B cell (primary cell): ENCODE results near the gene CALD1. TPM values are rescaled to one million over a fixed set of nuclear protein-coding genes. Genes with fewer than 3 reads are reported as not detected.

Source experiments
- ATAC-seq: fragments of 200-7000 bp; cut with Tn5 transposase; one replicate; pipeline ENCODE4 v1.10.0; 2021; ENCODE audit warnings: low read depth, mild to moderate bottlenecking, moderate number of reproducible peaks, moderate library complexity
- CTCF ChIA-PET: fragments of 350-600 bp; sonication (Branson Sonifier 250); formaldehyde crosslinking; loops from one replicate; lab custom pipeline; 2021; ENCODE audit warnings: antibody characterized with exemption, inconsistent platforms; lab: Charles Lee
- POLR2A ChIA-PET: fragments of 350-600 bp; sonication (Branson Sonifier 250); formaldehyde crosslinking; loops from one replicate; lab custom pipeline; 2021; ENCODE audit warnings: antibody characterized with exemption; lab: Charles Lee
- DNase-seq: peaks from one replicate; pipeline ENCODE4 v3.0.0; 2013
- H2AFZ ChIP-seq: 2 replicates; pipeline ENCODE4 v1.6.1; 2012; ENCODE audit warnings: mild to moderate bottlenecking, low read depth, low read length; ENCODE audit not compliant: insufficient read depth, poor library complexity, severe bottlenecking
- H3K27ac ChIP-seq, 2 donors: 1 replicate in 1 of 2; 2 replicates in 1 of 2; pipeline ENCODE4 v1.5.1; 2012 to 2013; ENCODE audit warnings: low read length in 2 of 2, mild to moderate bottlenecking in 2 of 2, moderate library complexity in 1 of 2
- H3K27me3 ChIP-seq, 4 experiments: fragments of 200-600 bp in 1 of 4; sonication (generic) in 1 of 4; replicated peaks in 1 of 4; 1 replicate in 2 of 4; 2 replicates in 2 of 4; pipeline versions ENCODE4 v1.6.1 to v1.7.0; 2013 to 2016; ENCODE audit warnings: low read length in 3 of 4, mild to moderate bottlenecking in 2 of 4, mixed read lengths in 1 of 4, moderate library complexity in 1 of 4; ENCODE audit not compliant: insufficient read depth in 4 of 4, control insufficient read depth in 3 of 4; ENCODE audit errors: control extremely low read depth in 1 of 4
- H3K36me3 ChIP-seq, 2 experiments: replicated peaks in 1 of 2; 1 replicate in 1 of 2; 2 replicates in 1 of 2; pipeline versions ENCODE4 v1.6.1 to v1.7.1; 2013; ENCODE audit warnings: low read length in 1 of 2; ENCODE audit not compliant: insufficient read depth in 2 of 2, control insufficient read depth in 1 of 2; ENCODE audit errors: control extremely low read depth in 1 of 2, extremely low read depth in 1 of 2
- H3K4me1 ChIP-seq, 2 donors: fragments of 200-600 bp in 1 of 2; sonication (generic) in 1 of 2; 1 replicate in 1 of 2; 2 replicates in 1 of 2; pipeline versions ENCODE4 v1.5.1 to v1.6.1; 2013 to 2017; ENCODE audit warnings: low read length in 2 of 2; ENCODE audit not compliant: control insufficient read depth in 2 of 2, insufficient read depth in 2 of 2
- H3K4me2 ChIP-seq: replicated peaks from 2 replicates; pipeline ENCODE3; 2012; ENCODE audit warnings: mild to moderate bottlenecking, low read depth, low read length; ENCODE audit not compliant: poor library complexity, severe bottlenecking
- H3K4me3 ChIP-seq, 5 experiments: fragments of 200-600 bp in 1 of 5; sonication (generic) in 1 of 5; 1 replicate in 3 of 5; 2 replicates in 2 of 5; pipeline versions ENCODE4 v1.5.1 to v1.7.0; 2011 to 2016; ENCODE audit warnings: low read length in 4 of 5, mild to moderate bottlenecking in 4 of 5, low read depth in 2 of 5, control low read depth in 1 of 5, moderate library complexity in 1 of 5; ENCODE audit not compliant: insufficient read depth in 1 of 5; ENCODE audit errors: control extremely low read depth in 1 of 5, extremely low read depth in 1 of 5
- H3K79me2 ChIP-seq: fragments of 200-600 bp; sonication (generic); one replicate; pipeline ENCODE4 v1.6.0; 2016; ENCODE audit warnings: low read length; ENCODE audit not compliant: control insufficient read depth, insufficient read depth
- H3K9ac ChIP-seq: fragments of 200-600 bp; sonication (generic); 2 replicates; pipeline ENCODE4 v1.6.1; 2017; ENCODE audit warnings: mild to moderate bottlenecking, low read length, moderate library complexity
- H3K9me3 ChIP-seq, 3 donors: one replicate each; pipeline versions ENCODE4 v1.6.1 to v1.7.1; 2013; ENCODE audit warnings: low read length in 2 of 3; ENCODE audit not compliant: control insufficient read depth in 2 of 3, insufficient read depth in 1 of 3; ENCODE audit errors: control extremely low read depth in 1 of 3
- H4K20me1 ChIP-seq: 2 replicates; pipeline ENCODE4 v1.6.0; 2012; ENCODE audit warnings: mild to moderate bottlenecking, low read length; ENCODE audit not compliant: insufficient read depth, control insufficient read depth, poor library complexity, severe bottlenecking
- H3K27ac Mint-ChIP-seq: one replicate; pipeline ENCODE4 v1.8.0; 2021; ENCODE audit warnings: mixed read lengths
- H3K27me3 Mint-ChIP-seq: one replicate; pipeline ENCODE4 v1.8.0; 2021; ENCODE audit warnings: mixed read lengths
- H3K4me1 Mint-ChIP-seq: one replicate; pipeline ENCODE4 v1.8.0; 2021; ENCODE audit warnings: mixed read lengths
- H3K4me3 Mint-ChIP-seq: one replicate; pipeline ENCODE4 v1.8.0; 2021; ENCODE audit warnings: mixed read lengths
- H3K9me3 Mint-ChIP-seq: one replicate; pipeline ENCODE4 v1.8.0; 2022; ENCODE audit warnings: mixed read lengths; ENCODE audit not compliant: insufficient read depth
- CTCF ChIP-seq: fragments of 200-600 bp; IDR thresholded peaks from one replicate; pipeline ENCODE4 v1.8.0; 2022; ENCODE audit warnings: antibody characterized with exemption, mild to moderate bottlenecking
- EZH2 ChIP-seq: IDR thresholded peaks from 2 replicates; pipeline ENCODE4 v1.6.1; 2012; ENCODE audit warnings: borderline replicate concordance, low read depth, mild to moderate bottlenecking, moderate library complexity, low read length; ENCODE audit not compliant: insufficient read depth, poor library complexity, severe bottlenecking
- WGBS: methylation state at CpG from one replicate; pipeline ENCODE4 v1.1.5; 2013; ENCODE audit warnings: missing lambda C conversion rate; ENCODE audit not compliant: insufficient coverage; 5-methylcytosine and 5-hydroxymethylcytosine counted together
- intact Hi-C: fragments of 100-400 bp; cut with micrococcal nuclease; formaldehyde crosslinking; loops from one replicate; pipeline ENCODE4 v1.10.0; 2022
- polyA plus RNA-seq: library from polyadenylated mRNA; depleted of rRNA; stranded (reverse); fragments of >200 nt; gene quantifications from 2 replicates; pipeline ENCODE4 v1.2.3, GENCODE V29; 2012
- total RNA-seq, 2 donors: library from RNA; stranded (reverse); fragments of 120-200 nt in 1 of 2; gene quantifications; 1 replicate in 1 of 2; 2 replicates in 1 of 2; pipeline versions ENCODE4 v1.2.3 to v1.2.4, GENCODE V29; 2013 to 2022

CALD1 gene
- total and polyA plus RNA-seq, 2 donors (not counting 1 experiment from before 2014, with no cell fraction given), result 0.18 to 0.69 TPM

- no peaks in the 10 kb centered on the region for H3K79me2 ChIP-seq
- H3K27me3 ChIP-seq, result peaks cover 0 to 5% (median 0%) of the 10 kb centered on the region in 4 experiments
- POLR2A ChIA-PET, result no interaction called here
- Mint-ChIP-seq H3K27me3 (peaks cover 13% of the 10 kb centered on the region), H3K4me3 (no peak overlapping the region), H3K27ac (no peak overlapping the region), H3K9me3 (no peaks in the 10 kb centered on the region), H3K4me1 (no peaks in the 10 kb centered on the region)
- no peaks in the 10 kb centered on the region for H3K4me1 ChIP-seq
- no peaks in the 10 kb centered on the region for H3K9me3 ChIP-seq
- no peak overlapping the region for H3K27ac ChIP-seq
- no peak overlapping the region for H2AFZ ChIP-seq
- no peaks in the 10 kb centered on the region for H4K20me1 ChIP-seq
- CTCF ChIA-PET, result no interaction called here
- WGBS, result 82% methylated on average over 4 of the region's 8 CpGs
- no peak overlapping the region for H3K9ac ChIP-seq
- TF ChIP-seq EZH2 (no peak), CTCF (no peak)
- no peaks in the 10 kb centered on the region for H3K36me3 ChIP-seq
- DNase-seq (no peak), ATAC-seq (no peak)
- intact Hi-C loops, result no loop called here
- no peak overlapping the region for H3K4me3 ChIP-seq
- no peak overlapping the region for H3K4me2 ChIP-seq
Measured at GRCh38 chr7:134842886-134843430, 63.5 kb downstream of the CALD1 start.

GRCh38 chr7:134844200-134844599 lies 64.8 kb downstream of the CALD1 start:
- no peak overlapping the region for H3K27ac Mint-ChIP-seq
- H3K4me2 ChIP-seq, result no peak overlapping the region
- H3K79me2 ChIP-seq, result no peaks in the 10 kb centered on the region
- POLR2A ChIA-PET, result no interaction called here
- no peaks in the 10 kb centered on the region for H4K20me1 ChIP-seq
- H3K4me1 Mint-ChIP-seq, result no peaks in the 10 kb centered on the region
- H3K4me3 Mint-ChIP-seq, result no peak overlapping the region
- DNase-seq (no peak), ATAC-seq (no peak)
- H3K36me3 ChIP-seq, result no peaks in the 10 kb centered on the region
- H3K9me3 Mint-ChIP-seq, result no peaks in the 10 kb centered on the region
- H3K4me1 ChIP-seq, result no peaks in the 10 kb centered on the region
- no peak overlapping the region for H3K9ac ChIP-seq
- H3K27me3 Mint-ChIP-seq, result peaks cover 13% of the 10 kb centered on the region
- no peak overlapping the region for H3K4me3 ChIP-seq
- CTCF ChIA-PET, result no interaction called here
- H3K27ac ChIP-seq, result no peak overlapping the region
- intact Hi-C loops, result no loop called here
- no peak overlapping the region for H2AFZ ChIP-seq
- no peaks in the 10 kb centered on the region for H3K9me3 ChIP-seq
- H3K27me3 ChIP-seq, result peaks cover 0 to 5% (median 0%) of the 10 kb centered on the region in 4 experiments
- TF ChIP-seq EZH2, result no peak
- TF ChIP-seq CTCF, result no peak
